ENCODE results near the gene TMEM19.

TMEM19 gene

DNA sequence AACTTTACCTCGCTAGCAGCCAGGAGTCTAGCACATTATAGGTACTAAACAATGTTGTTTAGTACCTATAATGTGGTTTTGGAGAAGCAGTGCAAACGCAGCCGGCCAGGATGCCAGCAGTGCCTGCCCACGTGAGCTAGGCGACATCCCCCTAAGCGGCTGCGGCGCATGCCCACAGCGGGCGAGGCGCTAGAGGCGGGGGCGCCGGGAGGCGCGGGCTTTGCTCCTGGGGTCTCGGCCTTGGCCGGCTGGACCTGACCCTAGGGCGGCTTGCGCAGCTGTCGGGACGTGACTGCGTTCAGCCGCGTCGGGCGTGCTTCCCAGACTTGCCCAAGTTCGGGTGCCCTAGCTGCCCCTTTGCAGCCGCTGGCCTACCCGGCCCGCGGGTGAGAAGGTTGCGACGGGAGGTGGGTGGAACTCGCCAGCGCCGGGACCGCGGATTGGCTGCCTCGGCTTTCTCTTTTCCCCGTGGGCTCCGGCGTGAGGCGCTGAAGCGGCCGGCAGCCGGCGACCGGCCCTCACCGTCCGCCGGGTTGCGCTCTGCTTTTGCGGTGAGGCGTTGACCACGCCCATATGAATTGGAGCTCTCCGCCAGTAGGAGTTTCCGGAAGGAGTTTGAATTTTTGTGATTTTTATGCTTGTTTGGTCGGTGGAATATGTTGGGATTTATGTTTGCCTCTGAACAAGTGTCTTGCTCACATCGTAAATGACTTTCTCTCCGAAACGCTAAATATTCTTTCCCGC, at the start of gene TMEM19:
TSS of gene TMEM19 (plus strand) at position 169 of the 744 bp plus-strand sequence. CDS start 599 bp downstream, outside the sequence.
- peak; percentile 93 for DNase-seq

GRCh38 chr12:71636704-71637115, 49.2 kb upstream of the TMEM19 start:
- DNase-seq, result no peak

GRCh38 chr12:71638499-71638898, 47.4 kb upstream of the TMEM19 start:
- DNase-seq, result no peak

DNA sequence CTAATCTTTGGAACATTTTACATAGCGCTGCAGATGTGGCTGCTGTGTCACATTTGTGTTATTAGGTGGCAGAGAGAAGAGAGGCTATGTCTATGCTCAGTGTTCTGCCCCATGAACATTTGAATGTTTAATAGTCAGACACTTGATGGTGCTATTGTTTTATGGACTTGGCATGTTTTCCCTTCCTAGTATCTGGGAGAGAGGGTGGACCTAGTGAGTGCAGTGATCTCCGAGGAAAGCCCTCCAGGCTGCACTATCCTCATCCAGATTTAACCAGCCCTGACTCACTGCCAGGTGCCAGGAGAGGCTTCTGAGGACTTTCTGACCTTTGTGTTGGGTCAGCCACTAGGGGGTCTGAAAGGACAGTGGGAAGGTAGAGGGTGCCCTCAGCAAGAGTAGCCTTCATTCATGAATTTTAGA, 46.5 kb upstream of the TMEM19 start:
- DNase-seq, result no peak

- DNase-seq, result no peak
Observed at GRCh38 chr12:71640316-71640715, 45.6 kb upstream of the TMEM19 start.

DNA sequence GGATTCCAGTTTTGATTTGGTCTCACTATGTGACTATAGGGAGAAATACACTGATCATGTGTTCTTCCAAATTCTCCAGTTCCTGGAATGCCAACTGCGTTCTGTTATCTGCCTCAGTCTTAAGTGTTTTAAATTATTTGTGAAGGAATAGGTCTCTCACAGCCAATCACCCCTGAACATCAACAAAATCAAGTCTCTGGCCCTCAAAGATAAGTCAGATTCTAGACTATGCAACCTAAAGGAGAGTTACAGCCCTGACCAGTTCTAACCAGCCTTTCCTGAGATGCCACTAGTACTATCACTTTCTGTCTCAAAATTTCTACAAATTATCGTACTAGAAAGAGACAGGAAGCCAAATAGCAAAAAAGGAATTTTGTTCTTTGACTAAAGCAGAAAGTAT, 44.5 kb upstream of the TMEM19 start:
- no peak for DNase-seq

GRCh38 chr12:71642264-71642663, 43.6 kb upstream of the TMEM19 start:
- DNase-seq, result no peak

- no peak for DNase-seq
Observed at GRCh38 chr12:71645268-71645667, 40.6 kb upstream of the TMEM19 start.

DNA sequence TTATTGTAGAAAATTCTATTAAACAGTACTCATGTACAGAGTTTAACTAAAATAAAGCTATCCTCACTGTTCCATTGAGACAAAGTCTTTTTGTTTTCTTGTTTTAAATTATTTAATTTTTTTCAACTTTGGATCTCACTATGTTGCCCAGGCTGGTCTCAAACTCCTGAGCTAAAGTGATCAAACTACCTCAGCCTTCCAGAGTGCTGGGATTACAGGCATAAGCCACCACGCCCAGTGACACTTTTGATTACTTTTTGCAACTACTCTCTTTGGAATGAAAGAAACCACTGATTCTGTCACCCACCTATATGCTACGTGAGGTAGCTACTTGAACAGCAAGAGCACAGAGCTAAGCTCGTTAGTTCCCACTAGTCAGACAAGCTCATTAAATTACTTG, 39.4 kb upstream of the TMEM19 start:
- no peak for DNase-seq

DNA sequence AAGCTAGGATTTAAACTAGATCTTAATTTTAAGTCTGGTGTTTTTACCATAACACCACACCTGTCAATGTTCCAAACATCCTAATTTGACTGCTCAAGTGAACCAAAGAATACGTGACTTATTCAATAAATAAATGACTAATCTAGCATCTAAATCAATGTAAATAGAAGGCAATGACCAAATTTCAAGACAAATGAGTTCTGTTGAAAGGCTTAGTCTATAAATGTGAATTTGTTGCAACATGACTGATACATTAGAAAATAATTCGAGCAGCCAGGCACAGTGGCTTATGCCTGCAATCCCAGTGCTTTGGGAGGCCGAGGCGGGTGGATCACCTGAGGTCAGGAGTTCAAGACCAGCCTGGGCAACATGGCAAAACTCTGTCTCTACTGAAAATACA, 37.3 kb upstream of the TMEM19 start:
- DNase-seq, result no peak

DNA sequence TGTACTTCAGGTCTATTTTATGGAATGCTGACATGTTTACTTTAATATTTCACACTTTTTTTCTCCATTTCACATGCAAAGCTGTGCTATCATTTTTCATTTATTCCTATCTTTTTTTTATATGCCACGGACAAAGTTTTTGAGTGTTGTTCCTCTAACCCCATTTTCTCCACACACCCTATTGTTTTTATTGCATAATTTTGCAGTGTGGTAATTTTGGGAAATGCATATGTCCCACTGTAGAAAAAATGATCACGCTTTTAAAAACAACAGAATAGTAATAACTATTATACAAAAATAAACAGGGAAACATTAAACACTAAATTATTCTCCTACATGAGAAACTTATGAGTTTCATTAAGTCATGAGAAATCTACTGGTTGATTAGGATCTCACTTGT, 36.5 kb upstream of the TMEM19 start:
- no peak for DNase-seq

- no peak for DNase-seq
Observed at GRCh38 chr12:71652656-71653055, 33.2 kb upstream of the TMEM19 start.

DNA sequence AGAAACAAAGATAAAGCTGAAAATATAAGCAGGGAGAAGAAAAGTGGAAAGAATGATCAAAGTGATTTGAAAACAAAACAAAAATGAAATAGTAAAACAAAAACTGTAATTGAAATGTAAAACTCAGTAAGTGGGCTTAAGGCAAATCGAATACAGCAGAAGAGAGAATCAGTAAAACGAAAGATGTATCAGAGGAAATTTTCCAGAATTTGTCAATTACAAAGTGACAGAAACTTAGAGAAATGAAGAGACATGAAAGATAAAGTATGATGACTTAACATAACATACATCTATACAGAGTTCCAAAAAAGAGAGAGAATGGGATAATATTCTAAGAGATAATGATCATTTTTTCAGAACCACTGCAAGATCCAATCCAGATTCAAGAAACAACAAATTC, 32.7 kb upstream of the TMEM19 start:
- DNase-seq, result no peak

DNA sequence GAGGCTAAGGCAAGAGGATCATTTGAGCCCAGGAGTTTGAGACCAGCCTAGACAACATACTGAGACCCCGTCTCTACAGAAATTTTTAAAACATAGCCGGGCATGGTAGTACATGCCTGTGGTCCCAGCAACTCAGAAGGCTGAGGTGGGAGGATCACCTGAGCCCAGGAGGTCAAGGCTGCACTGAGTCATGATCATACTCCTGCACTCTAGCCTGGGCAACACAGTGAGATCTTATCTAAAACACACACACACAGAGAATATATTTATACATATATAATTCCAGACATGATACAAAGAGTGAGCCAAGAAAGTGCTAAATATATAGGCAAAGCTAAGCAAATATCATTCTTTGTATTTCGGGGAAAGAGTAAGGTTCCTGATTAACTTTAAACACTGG, 31.7 kb upstream of the TMEM19 start:
- no peak for DNase-seq

- DNase-seq, result no peak
Observed at GRCh38 chr12:71655495-71655894, 30.4 kb upstream of the TMEM19 start.

- DNase-seq, result no peak
Observed at GRCh38 chr12:71655907-71656306, 30.0 kb upstream of the TMEM19 start.

GRCh38 chr12:71656740-71657139, 29.1 kb upstream of the TMEM19 start:
- no peak for DNase-seq

- DNase-seq, result no peak
Observed at GRCh38 chr12:71661977-71662530, 23.8 kb upstream of the TMEM19 start.

- DNase-seq, result peak; percentile 77
Observed at GRCh38 chr12:71662849-71663560, 22.9 kb upstream of the TMEM19 start.

GRCh38 chr12:71663561-71664410, 22.1 kb upstream of the TMEM19 start, which contains the start of the genes THAP2 and ZFC3H1:
Gene THAP2, plus strand, starts transcription at chr12:71664301. Its CDS starts 209 bp downstream, at chr12:71664510.
Gene ZFC3H1, minus strand, starts transcription at chr12:71663848. Its CDS starts 238 bp downstream, at chr12:71663610.
- peak; percentile 97 for DNase-seq

GRCh38 chr12:71664411-71665089, 21.3 kb upstream of the TMEM19 start:
- DNase-seq, result no peak

- DNase-seq, result no peak
Observed at GRCh38 chr12:71665090-71665463, 20.8 kb upstream of the TMEM19 start.

Measured in right hindlimb (tissue), 1 donor.